ENCODE results near the gene FGF1.
"Not testable (repeated sequence)": the region's sequence is repeated elsewhere in the genome, so short reads cannot be mapped to it uniquely, and the experiment has no call there.

FGF1 gene

DNA sequence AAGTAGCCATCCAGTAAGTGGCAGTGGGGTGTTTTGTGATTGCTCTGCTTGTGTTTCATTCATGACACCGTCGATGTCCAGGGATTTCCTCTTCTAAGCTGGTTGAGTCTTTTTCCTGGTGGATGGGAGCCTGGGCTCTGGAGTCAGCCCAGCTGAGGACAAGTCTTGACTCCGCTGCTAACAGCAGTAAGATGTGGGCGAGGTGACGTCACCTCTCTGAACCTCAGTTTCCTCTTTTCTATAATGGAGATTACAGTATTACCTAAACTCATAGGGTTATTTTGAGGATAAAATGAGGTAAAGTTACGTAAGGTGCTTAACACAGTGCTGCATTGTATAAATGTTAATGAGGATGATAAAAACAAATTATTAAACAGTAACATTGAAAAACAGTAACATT is 21.3 kb downstream of the FGF1 start:
- no peak for DNase-seq

DNA sequence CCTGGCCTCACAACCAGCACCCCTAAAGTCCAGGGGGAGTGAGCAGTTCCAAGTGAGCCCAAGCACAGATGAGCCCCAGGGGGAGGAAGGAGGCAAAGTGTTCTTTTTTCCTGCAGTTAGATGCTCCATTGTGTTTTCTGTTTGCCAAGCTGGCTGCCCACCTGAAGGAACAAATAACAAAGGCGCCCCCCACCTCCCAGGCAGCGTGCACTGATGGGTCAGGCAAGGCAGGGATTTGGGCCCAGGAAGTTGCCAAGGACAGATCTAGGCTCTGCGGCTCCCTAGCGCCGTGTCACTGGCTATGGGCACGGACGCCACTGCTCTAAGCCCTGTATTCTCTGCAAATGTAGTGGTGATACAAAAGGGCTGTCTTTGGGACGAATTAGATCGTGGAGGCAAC is 21.8 kb downstream of the FGF1 start:
- no peak for DNase-seq

DNA sequence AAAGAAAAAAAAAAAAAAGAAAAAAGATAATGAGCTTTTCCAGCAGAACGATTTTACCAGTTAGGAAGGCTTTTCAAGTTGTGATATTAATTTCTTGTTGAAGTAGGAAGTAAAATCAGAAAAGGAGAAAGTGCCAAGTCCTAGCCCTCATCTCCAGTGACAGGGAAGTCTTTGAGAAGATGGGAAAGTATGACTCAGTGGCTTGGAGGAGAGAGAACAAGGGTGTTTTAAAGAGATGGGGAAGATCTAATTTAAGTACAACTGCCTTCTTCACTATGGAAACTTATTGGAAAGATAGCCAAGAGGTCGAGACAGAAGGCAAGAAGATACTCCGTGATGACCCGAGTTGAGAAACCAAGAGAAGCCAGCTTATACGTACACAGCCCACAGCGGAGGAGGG is 22.6 kb downstream of the FGF1 start:
- no peak for DNase-seq

DNA sequence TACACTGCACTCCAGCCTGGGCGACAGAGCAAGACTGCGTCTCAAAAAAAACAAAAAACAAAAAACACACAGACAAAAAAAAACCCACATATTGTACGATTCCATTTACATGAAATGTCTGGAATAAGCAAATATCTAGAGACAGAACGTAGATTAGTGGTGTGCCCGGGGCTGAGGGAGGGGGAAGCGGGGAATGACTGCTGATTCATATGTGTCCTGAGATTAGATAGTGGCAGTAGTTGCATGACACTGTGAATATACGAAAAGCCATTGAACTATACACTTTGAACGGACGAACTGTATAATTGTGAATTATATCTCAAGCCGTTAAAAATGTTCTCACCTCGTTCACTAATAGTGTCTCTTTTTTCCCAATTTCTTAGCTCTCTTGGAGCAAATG is 23.9 kb downstream of the FGF1 start:
- no peak for DNase-seq

DNA sequence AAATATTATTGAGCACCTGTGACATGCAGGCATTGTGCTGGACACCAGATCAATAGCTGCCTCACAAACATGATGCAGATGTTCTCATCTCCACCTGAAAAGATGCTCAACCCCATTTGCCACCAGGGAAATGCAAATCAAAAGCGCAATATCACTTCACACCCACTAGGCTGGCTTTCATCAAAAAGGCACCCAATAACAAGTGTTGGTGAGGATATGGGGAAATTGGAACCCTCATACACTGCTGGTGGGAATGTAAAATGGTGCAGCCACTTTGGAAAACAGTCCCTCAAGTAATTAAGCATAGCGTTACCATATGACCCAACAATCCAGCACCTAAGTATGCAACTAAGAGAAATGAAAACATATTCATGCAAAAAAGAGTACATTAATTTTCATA is 24.7 kb downstream of the FGF1 start:
- no peak for DNase-seq

DNA sequence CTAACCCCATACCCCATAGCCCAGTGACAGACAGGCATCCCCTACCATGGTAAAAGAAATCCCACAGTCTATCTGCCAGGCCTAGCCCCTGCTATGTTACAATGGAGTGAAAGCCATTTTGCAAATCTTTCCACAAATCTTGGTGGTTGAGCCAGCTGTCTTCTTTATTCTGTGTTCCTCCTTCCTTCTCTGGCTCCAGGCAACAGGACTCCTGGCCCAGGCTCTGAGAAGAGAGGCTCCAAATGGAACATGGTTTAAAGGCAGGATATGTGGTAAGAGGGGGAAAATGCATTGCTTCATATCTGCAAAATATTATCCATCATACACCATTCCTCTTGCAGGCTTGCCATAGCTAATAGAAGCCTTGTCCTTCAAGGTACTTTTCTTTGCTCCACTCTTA is 25.2 kb downstream of the FGF1 start:
- DNase-seq, result no peak

DNA sequence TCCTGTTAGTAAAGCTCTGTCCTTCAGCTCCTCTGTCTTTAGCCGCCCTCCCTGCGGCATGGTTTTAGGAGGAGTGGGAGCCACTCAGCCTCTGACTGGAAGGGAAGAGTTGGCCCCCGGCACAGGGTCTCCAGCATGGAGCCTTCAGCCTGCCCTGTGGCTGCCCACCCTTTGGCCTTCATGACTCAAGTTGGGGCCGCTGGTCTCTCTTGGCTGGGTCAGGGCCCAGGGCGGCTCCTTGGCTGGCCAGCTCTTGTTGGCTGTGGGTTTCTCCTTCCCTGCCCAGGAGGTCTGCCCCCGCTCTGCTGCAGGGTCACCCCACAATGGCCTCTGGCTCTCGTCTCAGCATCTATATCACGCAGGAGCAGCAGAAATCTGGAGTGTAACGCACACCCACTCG is 25.7 kb downstream of the FGF1 start:
- DNase-seq, result no peak

DNA sequence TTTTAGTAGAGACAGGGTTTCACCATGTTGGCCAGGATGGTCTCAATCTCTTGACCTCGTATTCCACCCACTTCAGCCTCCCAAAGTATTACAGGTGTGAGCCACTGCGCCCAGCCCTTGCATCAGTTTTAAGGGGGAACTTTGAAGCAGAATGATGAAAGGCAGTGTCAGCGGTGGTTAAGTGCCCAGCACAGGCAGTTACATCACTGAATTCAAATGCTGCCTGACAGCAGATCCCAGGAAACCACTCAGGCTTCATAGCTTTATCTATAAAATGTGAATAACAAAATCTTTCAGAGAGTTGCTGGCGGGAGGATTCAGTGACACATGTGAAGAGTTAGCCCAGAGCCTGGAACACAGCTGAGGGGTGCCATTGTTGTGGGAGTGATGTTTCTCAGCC is 26.5 kb downstream of the FGF1 start:
- no peak for DNase-seq

DNA sequence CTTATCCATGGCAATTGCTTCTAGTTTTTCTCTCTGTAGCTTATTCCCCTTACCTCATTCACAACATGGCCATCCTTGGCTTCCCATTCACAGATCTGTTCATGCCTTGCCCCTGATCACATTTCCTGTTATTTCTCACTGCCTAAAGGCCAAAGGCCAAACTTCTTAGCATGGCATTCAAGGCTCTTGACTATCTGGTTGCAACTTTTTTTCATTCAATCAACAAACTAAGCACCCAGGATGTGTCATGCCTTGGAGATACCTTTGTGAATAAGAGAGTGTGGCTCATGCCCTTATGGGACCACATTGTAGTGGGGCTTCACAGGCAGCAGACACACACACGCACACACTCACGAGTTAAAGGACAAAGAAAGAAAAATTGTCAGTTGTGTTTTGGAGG is 27.6 kb downstream of the FGF1 start:
- no peak for DNase-seq

DNA sequence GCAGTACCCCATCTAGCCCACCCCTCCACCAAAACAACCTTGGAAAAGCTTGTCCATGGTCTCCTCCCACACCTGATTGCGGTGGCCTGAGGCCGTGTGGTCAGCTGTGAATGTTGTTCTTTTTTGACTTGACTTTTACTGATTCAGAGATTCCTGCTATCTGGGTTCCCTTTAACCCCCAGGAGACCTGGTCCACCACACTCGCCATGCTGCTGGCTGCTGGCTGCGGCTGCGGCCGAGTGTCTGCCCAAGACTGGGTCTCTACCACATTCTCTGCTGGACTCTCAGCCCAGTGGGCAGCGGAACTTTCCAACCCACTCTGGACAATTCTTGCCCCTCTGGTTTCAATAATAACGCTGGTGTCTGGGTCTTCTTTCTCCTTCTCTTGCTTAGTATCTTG is 28.4 kb downstream of the FGF1 start:
- DNase-seq, result no peak

DNA sequence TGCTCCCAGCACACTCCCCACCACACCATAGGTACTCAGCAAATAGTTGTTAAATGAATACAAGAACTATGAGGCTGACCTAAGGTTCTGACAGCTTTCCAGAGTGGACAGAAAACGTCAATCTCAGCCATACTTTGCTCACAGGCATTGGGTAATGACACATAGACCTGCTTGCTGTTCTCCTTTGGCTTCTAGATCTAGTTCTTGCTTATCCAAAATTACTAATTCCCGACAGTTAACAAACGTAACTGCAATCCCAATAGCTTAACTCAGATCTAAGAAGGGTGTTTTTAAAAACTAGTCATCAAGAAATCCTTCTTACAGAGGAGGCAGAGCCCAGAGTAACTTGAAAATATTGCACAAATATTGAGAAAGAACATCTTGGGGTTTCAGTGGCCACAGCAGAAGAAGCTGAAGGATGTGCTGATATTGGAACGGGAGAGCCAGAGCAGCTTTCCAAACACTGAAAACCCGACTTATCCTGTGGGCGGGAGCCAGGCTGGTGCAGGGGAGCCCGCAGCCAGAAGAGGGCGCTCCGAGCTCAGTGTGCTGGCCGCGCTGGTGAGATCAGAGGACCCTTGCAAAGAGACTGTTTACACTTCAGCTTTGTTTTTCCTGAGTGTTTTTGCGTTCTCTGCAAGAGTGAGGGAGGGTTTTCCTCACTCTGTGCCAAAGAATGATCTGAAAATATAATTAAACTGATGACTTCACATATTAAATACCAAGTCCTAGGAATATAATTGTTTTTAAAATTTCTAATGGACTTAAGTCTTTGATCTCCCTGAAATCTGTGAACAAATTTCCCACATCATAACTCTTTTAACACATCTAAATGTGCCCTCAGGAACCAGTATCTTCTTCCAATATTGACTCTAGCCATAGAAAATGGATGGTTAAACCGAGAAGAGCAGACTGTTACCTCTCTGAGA is 30.3 kb downstream of the FGF1 start:
- DNase-seq, result peak; percentile 42

DNA sequence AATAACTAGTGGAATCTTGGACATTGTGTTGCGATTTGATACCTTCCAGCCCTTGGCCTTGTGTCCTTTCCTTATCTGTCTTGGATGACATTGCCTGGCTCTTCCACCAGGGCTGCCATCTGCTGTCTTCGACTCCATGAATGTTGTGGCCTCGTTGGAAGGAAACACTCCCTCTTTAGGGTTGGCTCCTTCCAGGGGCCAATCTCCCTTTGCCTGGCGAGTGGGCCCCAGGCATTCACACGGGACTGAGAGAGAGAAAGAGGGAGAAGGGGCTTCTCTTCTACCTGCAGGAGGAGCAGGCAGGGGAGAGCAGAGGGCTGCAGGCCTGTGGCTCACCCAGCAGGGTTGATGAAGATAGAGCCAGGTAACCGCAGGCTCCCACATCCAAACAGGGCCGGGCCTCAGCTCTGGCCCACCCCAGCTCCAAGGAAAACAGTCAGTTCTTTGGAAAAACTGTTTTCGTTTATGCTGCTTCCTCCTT is 31.3 kb downstream of the FGF1 start:
- DNase-seq, result no peak

DNA sequence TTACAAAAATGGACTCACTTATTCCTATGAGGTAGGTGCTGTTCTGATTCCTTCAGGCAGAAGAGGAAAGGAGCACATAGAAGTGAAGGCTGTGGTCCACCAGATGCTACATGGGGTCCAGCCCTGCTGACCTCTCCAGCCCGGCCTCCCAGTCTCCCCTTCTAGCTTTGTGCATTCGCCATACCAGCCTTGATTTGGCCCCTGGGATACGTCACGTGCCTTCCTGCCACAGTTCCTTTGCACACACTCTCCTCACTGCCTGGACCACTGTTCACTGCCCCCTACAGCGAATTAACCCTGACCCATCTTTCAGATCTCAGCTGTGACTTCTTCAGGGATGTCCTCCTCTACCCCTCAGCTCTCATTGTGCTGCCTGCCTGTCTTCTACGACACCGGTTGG is 32.6 kb downstream of the FGF1 start:
- no peak for DNase-seq

DNA sequence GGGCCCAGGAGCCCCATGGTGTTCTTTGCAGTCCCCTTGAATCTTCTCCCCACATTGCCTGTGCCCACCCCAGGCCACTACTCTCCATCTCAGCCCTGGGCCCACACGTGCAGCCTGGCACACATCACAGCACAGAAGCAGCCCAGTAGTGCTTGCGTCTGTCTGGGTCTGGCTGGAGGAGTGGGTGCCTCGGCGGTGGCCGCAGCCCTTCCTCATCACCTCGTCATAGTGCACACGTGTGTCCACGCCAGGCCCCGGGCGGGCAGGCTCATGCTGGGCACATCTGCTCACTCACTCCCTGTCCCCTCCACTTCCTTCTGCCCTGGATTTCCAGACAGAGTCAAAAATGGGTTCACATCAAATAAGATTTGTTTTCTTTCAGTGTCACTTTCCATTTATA is 33.3 kb downstream of the FGF1 start:
- DNase-seq, result no peak

DNA sequence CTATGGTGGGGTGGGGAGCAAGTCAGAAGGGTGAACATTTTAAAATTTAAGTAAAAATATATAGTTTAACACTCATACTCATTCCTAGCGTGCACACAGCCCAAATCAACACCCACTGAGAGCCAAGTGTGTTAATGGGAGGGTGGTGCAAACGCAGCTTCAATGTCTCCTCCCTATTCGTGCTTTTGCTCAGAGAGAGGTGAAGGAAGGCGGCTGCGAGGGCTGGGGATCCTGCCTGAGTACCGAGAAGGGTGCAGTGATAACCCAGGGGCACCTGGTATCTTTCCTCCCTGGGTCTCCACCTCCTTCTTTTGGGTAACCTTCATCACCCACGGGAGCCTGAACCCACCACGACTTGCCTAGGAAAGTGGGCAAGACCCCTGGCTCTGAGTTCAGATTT is 35.0 kb downstream of the FGF1 start:
- no peak for DNase-seq

DNA sequence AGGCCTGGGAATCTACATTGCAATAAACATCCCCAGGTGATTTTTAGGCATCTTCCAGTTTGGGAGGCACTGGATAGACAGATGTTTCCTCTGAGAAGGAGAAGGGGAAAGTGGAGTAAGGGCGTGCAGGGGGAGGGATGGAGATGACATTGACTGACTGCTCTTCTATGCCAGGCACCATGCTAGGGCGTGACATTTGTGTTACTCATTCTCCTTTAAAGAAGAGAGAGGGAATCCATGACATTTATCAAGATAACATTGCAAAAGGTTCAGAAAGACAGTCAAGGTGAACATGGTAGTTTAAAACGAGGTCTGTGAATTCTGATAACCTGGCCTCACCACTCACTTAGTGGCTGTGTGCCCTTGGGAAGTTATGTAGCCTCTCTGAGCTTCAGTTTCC is 35.8 kb downstream of the FGF1 start:
- no peak for DNase-seq

DNA sequence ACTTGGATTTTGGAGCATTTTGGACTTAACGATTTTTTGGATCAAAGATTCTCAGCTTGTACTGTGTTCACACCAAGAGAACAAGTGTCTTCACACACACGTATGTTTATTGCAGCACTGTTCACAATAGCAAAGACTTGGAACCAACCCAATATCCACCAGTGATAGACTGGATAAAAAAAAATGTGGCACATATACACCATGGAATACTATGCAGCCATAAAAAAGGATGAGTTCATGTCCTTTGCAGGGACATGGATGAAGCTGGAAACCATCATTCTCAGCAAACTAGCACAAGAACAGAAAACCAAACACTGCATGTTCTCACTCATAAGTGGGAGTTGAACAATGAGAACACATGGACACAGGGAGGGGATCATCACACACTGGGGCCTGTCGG is 37.8 kb downstream of the FGF1 start:
- DNase-seq, result not testable (repeated sequence)

DNA sequence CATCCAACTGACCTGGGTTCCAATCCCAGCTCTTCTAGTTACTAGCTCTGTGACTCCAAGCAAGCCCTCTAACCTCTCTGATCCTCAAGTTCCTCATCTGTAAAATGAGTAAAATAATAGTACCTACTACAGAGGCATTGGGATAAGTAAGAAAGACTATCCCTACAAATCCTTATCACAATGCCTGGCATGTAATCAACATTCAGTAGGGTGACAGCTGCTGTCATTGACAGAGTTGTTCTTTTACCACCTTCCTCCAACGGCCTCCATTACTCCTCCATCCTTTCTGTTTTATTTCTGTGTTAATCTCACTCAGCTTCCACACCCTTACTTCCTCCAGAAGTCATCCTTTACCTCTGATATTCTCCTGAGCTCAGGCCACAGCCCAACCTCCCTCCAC is 40.4 kb downstream of the FGF1 start:
- DNase-seq, result no peak

DNA sequence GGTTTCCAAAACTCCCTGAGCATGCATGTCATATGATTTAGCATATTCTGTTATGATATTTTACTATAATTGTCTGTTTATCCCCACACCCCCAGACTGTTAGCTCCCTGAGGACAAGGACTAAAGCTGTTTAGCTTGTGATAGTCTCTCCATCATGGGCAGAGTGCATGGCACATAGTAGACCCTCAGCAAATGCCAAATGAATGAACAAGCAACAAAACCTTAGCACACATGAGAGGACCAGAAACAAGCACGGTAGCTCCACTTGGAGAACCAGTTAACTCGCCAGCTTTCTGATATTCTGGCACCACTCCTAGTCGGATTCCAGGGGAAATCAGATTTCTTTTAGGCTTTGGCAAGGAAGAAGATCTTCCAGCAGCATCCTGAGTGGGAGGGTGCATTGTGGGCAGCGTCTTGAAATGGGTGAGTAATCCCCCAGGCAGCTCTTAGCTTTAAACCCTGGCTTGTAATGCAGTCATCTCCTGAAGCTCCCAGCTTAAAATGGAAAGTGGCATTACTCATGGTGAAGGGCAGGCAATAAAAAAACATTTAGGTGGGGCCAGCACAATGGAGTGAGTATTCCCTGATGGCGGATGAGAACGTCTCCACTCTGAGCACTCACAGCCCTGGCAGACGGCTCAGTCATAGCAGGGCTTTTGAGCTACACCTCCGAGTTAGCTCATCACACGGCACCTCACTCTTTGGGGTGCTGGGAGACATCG is 41.1 kb downstream of the FGF1 start:
- no peak for DNase-seq

DNA sequence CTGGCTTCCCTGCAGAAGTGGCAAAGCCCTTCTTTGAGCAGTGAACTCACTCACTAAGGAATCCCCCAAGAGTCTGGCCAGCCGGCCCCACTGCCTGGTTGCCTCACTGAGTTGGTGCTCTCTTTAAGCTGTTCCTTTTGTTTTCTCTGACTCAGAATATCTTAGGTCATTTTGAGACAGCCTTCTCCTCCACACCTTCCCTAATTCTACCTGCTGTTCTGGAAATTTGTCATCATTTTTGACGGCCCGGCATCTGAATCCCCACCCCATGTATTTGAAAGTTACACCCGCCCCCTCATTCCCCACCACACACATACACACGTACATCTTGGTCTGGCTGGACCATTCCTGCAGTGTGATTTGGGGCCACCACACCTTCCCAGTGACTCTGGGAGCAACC is 41.8 kb downstream of the FGF1 start:
- no peak for DNase-seq

DNA sequence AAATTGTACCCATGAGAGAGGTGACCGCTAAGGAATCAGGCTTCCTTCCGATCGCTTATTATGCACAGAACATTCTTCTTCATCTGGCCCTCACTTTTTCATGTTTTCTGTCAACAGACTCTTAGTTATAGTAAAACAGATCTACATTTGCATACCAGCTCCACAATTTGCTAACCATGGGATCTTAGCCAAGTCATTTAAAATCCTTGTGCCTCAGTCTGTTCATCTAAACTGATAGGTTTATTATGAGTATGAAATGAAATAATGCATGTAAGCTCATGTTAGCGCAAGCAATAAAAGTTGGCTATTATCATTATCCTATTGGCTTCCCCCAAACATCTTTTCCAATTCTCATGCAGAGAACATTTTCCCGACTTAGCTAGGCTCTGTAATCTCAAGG is 42.3 kb downstream of the FGF1 start:
- DNase-seq, result no peak

DNA sequence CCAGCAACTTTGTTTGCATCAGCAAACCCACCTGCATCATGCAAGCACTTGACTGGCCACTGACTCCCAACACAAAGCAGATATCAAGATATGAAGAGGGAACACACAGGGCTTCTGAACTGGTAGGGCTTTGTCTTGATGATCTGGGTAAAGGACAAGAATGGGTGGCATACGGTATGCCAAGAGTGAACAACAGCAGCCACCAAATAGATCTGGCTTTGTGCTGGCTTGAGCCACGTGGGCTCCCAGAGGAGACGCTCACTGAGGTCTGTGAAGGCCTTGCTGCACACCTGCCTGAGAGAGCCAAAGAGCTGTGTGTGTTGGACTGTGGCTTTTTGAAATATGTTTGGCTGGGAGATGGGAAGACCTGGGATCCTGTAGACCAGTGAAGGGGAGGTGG is 43.5 kb downstream of the FGF1 start:
- no peak for DNase-seq

DNA sequence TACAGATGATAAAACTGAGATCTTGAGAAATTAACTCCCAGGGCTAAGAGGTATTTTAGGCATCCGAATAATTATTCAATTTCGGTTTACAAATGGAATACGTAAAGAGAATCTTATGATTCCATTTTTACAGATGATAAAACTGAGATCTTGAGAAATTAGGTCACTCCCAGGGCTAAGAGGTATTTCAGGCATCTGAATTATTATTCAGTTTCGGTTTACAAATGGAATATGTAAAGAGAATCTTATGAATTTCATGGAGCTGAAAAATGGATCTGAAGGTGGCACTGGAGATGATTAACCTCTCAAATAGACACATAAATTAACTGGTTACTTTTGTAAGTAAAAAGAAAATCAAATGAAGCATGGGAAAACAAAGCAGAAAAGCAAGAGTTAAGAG is 44.2 kb downstream of the FGF1 start:
- DNase-seq, result no peak

DNA sequence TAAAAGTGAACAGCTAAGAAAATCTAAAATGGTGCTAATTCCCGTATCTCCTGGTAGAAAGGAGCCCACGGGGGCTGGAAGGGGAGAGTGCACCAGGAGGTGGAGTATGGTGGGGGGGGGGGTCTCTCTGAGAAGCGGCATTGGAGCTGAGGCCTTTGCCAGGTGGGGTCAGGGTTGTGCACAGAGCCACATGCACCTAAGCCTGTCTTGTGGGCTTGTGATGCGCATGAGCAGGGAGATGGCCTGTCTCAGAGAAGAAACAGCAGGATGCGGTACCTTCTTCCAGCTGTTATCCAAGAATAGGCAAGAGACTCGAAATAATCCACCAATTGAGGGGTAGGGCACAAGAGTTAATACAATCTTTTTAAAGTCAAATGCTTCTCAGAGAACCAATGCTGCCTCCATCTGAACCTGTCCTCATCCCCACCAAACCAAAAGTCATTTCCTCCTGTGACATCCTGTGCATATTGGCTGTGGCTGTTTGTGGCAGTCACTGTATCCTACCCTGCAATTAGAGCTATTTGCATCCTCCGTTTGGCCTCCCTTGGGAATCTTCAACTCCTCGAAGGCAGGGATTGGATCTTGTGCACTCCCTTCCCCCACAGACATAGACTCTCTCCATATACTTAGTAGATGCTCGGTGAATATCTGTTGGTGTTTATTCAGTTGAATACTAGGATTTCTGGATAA is 45.4 kb downstream of the FGF1 start:
- no peak for DNase-seq
